HG03135 (cell line): ENCODE data around the gene WDFY4.

Source experiments
- ATAC-seq: cut with Tn5 transposase; IDR thresholded peaks from one replicate; pipeline ENCODE4 v1.9.1; 2021; ENCODE audit warnings: mild to moderate bottlenecking, moderate library complexity; ENCODE audit not compliant: unreplicated experiment

WDFY4 gene

GRCh38 chr10:49001870-49002672 is 317.4 kb downstream of the WDFY4 start:
- no peak for ATAC-seq

GRCh38 chr10:49005270-49005669 is 320.6 kb downstream of the WDFY4 start:
- ATAC-seq: no peak

DNA sequence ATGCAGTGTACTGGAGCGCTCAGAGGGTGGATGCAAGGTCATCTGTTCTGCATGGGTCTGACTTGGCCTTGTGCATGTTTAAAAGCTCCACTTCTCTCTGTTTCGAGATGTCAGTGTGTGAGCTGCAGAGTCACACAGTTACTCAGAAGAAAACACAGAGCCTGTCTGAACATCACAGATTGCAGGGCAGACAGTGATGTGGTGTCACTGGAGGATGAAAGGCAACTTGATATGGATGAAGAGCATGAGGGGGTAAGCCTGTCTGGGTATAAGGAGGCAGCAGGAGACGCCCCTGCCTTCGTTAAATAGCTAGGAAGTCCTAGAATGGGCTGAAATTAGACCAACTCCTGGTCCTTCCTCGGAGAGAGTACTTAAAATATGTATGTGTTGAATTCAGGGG is 322.5 kb downstream of the WDFY4 start:
- no peak for ATAC-seq

- ATAC-seq: no peak
These were observed 323.4 kb downstream of the WDFY4 start for GRCh38 chr10:49008091-49008490.

DNA sequence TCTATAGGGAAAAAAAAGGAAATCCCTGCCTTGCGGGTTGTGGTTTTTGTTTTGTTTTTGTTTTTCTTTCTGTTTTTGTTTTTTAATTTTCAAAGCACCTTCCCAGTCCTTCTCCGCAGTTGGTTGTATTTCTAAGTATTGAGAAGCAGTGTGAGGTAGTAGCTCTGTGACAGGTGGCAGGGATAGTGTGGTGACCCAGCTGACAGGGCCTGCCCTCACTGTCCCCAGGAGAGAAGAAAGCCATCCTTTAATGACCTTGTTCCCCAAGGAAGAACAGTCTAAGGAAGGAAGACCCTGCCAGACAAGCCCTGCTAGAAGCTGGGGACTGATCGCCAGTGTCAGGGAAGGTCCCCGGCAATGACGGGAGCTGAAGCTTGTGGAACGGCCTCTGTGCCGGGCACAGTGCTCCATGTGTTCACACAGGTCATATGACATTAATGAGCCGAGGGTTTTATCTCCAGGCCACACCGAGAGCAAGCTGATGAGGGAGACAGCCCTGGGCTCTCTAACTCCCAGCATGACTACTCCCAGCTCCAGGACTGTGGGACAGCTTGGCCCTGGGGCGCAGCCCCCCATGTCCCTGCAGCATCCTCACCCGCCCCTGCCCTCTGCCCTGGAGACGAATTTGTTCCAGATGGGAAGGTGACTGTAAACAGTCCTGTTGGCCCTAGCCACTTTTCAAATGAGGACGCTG is 324.0 kb downstream of the WDFY4 start:
- no peak for ATAC-seq

DNA sequence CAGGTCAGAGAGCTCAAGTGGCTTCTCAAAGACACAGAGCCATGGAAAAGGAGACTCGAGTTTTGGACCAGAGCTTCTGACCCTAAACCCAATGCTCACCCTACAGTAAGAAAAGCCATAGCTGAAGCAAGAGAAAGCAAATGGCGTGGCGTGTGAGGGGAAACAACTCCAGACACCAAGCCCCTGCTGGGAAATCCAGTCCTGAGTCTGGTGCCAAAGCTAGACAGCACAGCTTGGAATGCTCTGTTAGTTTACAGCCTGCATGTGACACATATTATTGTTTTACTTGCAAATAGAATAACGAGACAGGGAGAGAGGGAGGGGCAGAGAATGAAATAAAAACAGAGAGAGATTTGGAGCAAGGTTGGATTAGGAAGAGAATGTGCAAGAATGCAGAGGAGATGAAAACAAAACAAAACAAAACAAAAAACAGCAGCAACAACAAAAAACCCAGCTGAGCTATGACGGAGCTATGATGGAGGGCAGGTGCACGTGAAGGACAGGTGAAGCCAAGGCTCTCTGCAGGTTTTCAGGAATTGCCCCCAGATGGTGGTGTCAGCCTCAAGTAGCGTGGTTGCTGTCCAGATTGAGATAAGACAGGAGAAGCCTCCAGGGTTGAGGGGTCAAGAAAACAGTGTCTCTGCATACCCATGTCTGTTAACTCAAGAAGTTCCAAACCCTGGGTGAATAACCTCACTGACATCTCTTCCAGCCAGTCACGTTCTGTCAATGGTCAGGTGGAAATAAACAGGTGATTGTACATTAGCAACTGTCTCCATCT is 324.7 kb downstream of the WDFY4 start:
- ATAC-seq: no peak

DNA sequence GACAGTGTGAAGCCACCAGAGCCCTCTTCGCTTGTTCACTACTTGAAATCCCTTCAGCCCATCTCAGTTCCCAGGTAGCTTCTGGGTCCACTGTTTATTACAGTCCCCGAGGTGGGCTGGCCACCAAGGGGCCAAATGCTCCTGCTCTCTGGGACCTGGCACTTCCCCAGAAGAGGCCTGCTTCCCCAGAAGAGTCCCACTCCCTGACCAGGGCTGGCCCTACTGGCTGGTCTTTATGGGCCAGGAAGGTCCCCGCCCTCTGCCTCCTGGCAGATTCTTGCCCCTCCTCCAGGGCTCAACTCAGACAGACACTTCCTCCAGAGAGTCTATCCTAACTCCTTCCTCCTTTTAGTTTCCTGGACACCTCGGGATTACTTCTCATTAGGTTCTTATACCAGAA is 325.6 kb downstream of the WDFY4 start:
- ATAC-seq: no peak

- no peak for ATAC-seq
These were observed 326.2 kb downstream of the WDFY4 start for GRCh38 chr10:49010865-49011264.

DNA sequence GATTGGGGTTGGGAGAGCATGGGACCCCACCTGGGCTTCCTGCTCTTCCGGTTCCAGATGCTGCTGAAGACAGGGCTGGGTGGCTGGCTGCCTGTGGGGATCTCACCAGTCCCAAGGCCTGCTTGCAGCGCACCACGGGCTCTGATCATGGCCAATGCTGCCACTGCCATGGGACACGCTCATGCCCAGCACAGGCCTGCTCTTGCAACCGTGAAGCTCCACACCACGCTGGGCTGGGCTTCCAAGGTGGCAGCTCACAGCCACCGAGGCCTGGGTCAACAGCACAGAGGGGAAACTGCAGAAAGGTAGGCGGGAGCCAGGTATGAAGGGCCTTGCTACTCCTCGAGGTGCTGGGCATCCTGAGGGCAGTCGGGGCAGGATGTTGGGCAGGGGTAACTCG is 327.1 kb downstream of the WDFY4 start:
- ATAC-seq: no peak

DNA sequence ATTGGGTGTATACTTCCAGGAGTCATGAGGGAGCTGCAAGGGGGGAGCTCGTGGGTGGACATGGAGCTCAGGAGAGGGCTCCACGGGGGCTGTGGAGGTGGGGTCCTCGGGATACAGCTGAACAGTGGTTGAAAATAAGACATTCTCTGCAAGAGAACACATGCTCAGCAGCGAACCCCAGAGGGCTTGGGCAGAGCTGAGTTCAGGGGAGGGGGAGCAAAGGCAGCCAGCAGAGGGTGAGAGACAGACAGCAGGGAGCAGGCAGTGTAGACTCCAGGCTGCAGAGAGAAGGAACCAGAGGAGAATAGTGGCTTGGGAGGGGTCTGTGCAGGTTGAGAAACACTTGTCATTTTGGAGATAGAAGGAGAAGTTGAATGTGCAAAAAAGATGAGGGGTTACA is 327.9 kb downstream of the WDFY4 start:
- ATAC-seq: no peak

GRCh38 chr10:49015700-49016099 is 331.0 kb downstream of the WDFY4 start:
- ATAC-seq: no peak

- ATAC-seq: no peak
These were observed 337.0 kb downstream of the WDFY4 start for GRCh38 chr10:49021685-49022084.

- no peak for ATAC-seq
These were observed 338.4 kb downstream of the WDFY4 start for GRCh38 chr10:49023071-49023470.

GRCh38 chr10:49023752-49024151 is 339.1 kb downstream of the WDFY4 start:
- ATAC-seq: no peak

DNA sequence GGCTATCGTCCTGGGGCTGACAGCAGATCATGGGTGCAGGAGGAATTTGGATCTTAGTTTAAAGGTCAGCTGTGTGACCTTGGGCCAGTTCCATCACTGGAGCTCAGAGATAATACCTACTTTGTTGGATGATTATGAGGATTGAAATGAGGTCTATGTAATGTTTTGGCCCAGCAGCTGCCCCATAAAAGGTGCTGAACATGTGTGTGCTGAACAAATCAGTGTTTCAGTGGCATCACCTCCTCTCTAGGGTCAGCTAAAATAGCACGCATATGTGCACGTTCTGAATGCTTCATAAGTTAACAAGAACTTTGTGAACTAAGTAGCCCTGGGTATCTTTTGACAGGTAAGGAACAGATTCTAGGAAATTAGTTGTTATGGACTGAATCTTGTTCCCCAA is 339.8 kb downstream of the WDFY4 start:
- ATAC-seq: no peak

DNA sequence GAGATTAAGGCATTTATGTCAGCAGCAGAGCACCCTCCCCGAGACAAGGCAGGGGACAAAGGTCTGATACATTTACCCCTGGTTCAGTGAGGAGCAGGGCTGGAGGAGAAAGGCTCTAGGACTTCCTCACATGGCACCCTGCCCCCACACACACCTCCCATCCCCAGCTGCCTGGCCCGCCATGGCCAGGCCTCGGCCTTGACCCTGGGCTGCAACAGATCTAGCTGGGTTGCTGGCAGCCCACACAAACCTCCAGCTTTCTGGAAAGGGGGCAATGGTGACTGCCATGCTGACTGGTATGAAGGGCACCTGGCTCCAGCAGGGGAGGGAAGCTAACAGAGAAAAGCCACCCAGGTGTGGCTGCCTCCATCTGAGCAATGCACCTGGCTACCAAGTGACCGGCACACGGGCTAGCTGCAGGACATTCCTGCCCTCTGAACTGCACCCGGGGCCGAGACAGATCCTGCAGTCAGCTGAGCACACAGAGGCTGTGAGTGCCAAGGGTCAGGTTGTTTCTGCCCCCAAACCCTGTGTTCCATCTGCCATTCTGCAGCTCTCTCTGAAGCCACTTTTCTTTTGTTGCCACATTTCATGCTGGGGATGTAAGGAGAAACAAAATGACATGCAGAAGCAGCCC is 340.8 kb downstream of the WDFY4 start:
- ATAC-seq: no peak

GRCh38 chr10:49028639-49029038 is 344.0 kb downstream of the WDFY4 start:
- no peak for ATAC-seq

DNA sequence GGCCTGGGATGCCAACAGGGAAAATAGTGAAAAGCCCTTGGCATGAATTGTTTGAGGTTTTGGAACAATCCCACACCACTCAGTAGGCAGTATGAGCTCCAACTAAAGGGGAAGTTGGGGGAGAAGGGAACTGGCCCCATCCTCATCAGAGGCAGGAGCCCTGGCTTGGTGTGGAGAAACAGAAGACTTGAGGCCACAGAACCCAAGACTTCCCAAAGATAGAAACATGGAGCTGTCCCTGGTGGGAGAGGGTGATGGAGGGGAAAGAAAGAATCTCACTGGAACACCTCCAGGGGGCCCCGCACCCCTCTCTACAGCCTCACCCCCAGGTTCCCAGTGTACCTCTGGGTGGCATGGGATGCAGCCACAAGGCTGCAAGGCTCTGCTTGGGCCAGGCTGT is 345.0 kb downstream of the WDFY4 start:
- no peak for ATAC-seq
